Neural cell (in vitro differentiated cells): ENCODE data around the gene SPI1.

Experiments
- CTCF ChIP-seq: fragments of 450-650 bp; IDR thresholded peaks from 2 replicates; pipeline ENCODE4 v1.5.1; 2014; ENCODE audit warnings: antibody characterized with exemption, mild to moderate bottlenecking, moderate library complexity; ENCODE audit not compliant: poor library complexity, severe bottlenecking
- SMC3 ChIP-seq: fragments of 450-650 bp; conservative IDR thresholded peaks from 2 replicates; pipeline ENCODE4 v1.6.1; 2014; ENCODE audit warnings: antibody characterized with exemption, mild to moderate bottlenecking, moderate library complexity; ENCODE audit not compliant: poor library complexity

GRCh38 chr11:47359586-47359985 is 18.8 kb downstream of the SPI1 start:
- TF ChIP-seq SMC3: no peak
- no peak for TF ChIP-seq CTCF
